Fibroblast of lung (primary cell): ENCODE results near the gene LSAMP.

ENCODE experiments used
- EZH2 ChIP-seq: IDR thresholded peaks from 2 replicates; pipeline ENCODE4 v1.5.1; 2012; ENCODE audit warnings: low read length, control low read depth, mild to moderate bottlenecking; ENCODE audit errors: missing control alignments
- TF ChIP-seq, protein P1 (sequence below), 2 donors: IDR thresholded peaks in 1 of 2; conservative IDR thresholded peaks in 1 of 2; 1 replicate in 1 of 2; 2 replicates in 1 of 2; pipeline ENCODE4 v1.5.1; 2011 to 2012; ENCODE audit warnings: low read length in 2 of 2, control low read depth in 1 of 2, inconsistent platforms in 1 of 2, low read depth in 1 of 2, mild to moderate bottlenecking in 1 of 2

DNA sequence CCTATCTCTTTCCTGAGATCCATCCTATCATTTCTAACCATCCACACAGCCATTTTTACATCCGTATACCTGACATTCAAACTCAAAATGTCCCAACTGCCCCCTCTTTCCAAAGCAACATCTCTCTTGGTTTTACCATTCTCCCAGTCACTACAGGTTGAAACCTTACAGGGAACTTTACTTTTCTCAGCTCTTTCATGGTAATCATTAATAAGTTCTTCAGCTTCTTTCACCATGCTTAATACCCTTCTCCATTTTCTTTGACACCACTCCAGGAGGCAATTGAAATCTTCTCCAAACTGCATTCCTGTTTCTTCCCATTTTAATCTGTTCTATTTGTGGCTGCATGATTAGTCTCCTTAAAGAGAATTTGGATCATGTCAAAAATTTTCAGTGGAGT is 469.5 kb downstream of the LSAMP start:
- TF ChIP-seq, protein P1, sequence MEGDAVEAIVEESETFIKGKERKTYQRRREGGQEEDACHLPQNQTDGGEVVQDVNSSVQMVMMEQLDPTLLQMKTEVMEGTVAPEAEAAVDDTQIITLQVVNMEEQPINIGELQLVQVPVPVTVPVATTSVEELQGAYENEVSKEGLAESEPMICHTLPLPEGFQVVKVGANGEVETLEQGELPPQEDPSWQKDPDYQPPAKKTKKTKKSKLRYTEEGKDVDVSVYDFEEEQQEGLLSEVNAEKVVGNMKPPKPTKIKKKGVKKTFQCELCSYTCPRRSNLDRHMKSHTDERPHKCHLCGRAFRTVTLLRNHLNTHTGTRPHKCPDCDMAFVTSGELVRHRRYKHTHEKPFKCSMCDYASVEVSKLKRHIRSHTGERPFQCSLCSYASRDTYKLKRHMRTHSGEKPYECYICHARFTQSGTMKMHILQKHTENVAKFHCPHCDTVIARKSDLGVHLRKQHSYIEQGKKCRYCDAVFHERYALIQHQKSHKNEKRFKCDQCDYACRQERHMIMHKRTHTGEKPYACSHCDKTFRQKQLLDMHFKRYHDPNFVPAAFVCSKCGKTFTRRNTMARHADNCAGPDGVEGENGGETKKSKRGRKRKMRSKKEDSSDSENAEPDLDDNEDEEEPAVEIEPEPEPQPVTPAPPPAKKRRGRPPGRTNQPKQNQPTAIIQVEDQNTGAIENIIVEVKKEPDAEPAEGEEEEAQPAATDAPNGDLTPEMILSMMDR (conservative IDR thresholded peaks at IDR 0.05 in 1 of 2, IDR thresholded peaks at IDR 0.05 in 1 of 2; ENCODE audit: low read depth in 1 of 2, low read length in 2 of 2), result no peak
- TF ChIP-seq EZH2, result no peak
